NCI-H1092 (cell line): ENCODE measurements around the gene RGPD8.
"Not testable (repeated sequence)": the region's sequence is repeated elsewhere in the genome, so short reads cannot be mapped to it uniquely, and the experiment has no call there.

Source experiments
- DNase-seq: peaks from one replicate; lab custom pipeline; 2025; lab: John Stamatoyannopoulos, UW

Gene RGPD8

GRCh38 chr2:112435716-112436431, 2.4 kb upstream of the RGPD8 start:
- not testable (repeated sequence) for DNase-seq

GRCh38 chr2:112434890-112435715, 1.7 kb upstream of the RGPD8 start:
- not testable (repeated sequence) for DNase-seq

GRCh38 chr2:112433932-112434730, 686 bp upstream of the RGPD8 start:
- DNase-seq = no peak

- DNase-seq = not testable (repeated sequence)
Measured at GRCh38 chr2:112432735-112433479, 538 bp downstream of the RGPD8 start.

- DNase-seq = not testable (repeated sequence)
Measured at GRCh38 chr2:112432390-112432734, 1.1 kb downstream of the RGPD8 start.

GRCh38 chr2:112431587-112432295, 1.7 kb downstream of the RGPD8 start:
- DNase-seq = not testable (repeated sequence)

- DNase-seq = not testable (repeated sequence)
Measured at GRCh38 chr2:112424553-112424952, 8.9 kb downstream of the RGPD8 start.

- not testable (repeated sequence) for DNase-seq
Measured at GRCh38 chr2:112416860-112417259, 16.6 kb downstream of the RGPD8 start.

- DNase-seq = not testable (repeated sequence)
Measured at GRCh38 chr2:112360055-112360454, 73.4 kb downstream of the RGPD8 start.

- not testable (repeated sequence) for DNase-seq
Measured at GRCh38 chr2:112354335-112354734, 79.1 kb downstream of the RGPD8 start.

- not testable (repeated sequence) for DNase-seq
Measured at GRCh38 chr2:112352809-112353603, 80.4 kb downstream of the RGPD8 start.

GRCh38 chr2:112352292-112352691, 81.2 kb downstream of the RGPD8 start:
- not testable (repeated sequence) for DNase-seq

- no peak for DNase-seq
Measured at GRCh38 chr2:112345030-112346027, 88.1 kb downstream of the RGPD8 start.

GRCh38 chr2:112343827-112344585, 89.4 kb downstream of the RGPD8 start:
- no peak for DNase-seq

- DNase-seq = no peak
Measured at GRCh38 chr2:112342067-112342550, 91.3 kb downstream of the RGPD8 start.

GRCh38 chr2:112340475-112341267, 92.8 kb downstream of the RGPD8 start:
- DNase-seq = no peak

- DNase-seq = no peak
Measured at GRCh38 chr2:112339986-112340385, 93.5 kb downstream of the RGPD8 start.
